Ectodermal cell (in vitro differentiated cells): ENCODE results near the gene CSPG5.
A peak's percentile ranks its signal among the peaks of the same experiment; 100 is the strongest.

Experiments
- H3K27ac ChIP-seq: 2 replicates; pipeline ENCODE4 v1.7.0; 2013; ENCODE audit warnings: mild to moderate bottlenecking, low read depth, low read length; ENCODE audit not compliant: insufficient read depth, poor library complexity, severe bottlenecking
- H3K27me3 ChIP-seq: 2 replicates; pipeline ENCODE4 v1.7.0; 2013; ENCODE audit warnings: mild to moderate bottlenecking, low read length; ENCODE audit not compliant: insufficient read depth, control insufficient read depth, poor library complexity, severe bottlenecking
- H3K36me3 ChIP-seq: one replicate; pipeline ENCODE4 v1.7.0; 2013; ENCODE audit warnings: low read length; ENCODE audit not compliant: control insufficient read depth, insufficient read depth
- H3K4me1 ChIP-seq: one replicate; pipeline ENCODE4 v1.7.0; 2013; ENCODE audit warnings: low read length; ENCODE audit not compliant: control insufficient read depth, insufficient read depth
- H3K4me3 ChIP-seq: 2 replicates; pipeline ENCODE4 v1.7.0; 2013; ENCODE audit warnings: low read depth, low read length, control low read depth; ENCODE audit not compliant: insufficient read depth
- H3K9me3 ChIP-seq: 2 replicates; pipeline ENCODE4 v1.7.0; 2013; ENCODE audit warnings: mild to moderate bottlenecking, low read length, moderate library complexity; ENCODE audit not compliant: control insufficient read depth
- WGBS, 2 experiments: methylation state at CpG; one replicate each; pipeline ENCODE4 v1.1.7; 2013; ENCODE audit warnings: missing lambda C conversion rate in 2 of 2; 5-methylcytosine and 5-hydroxymethylcytosine counted together

CSPG5 gene

GRCh38 chr3:47523310-47524073 is 55.2 kb downstream of the CSPG5 start:
- Histone ChIP-seq H3K4me1 (no peaks in the 10 kb centered on the region), H3K27ac (no peak overlapping the region), H3K4me3 (no peak overlapping the region), H3K36me3 (no peaks in the 10 kb centered on the region), H3K9me3 (no peaks in the 10 kb centered on the region), H3K27me3 (peaks cover 8% of the 10 kb centered on the region)
- 75% methylated on average over 4 of the region's 4 CpGs for WGBS, 2 experiments

- Histone ChIP-seq H3K4me1 (no peaks in the 10 kb centered on the region), H3K27ac (no peak overlapping the region), H3K36me3 (no peaks in the 10 kb centered on the region), H3K27me3 (peaks cover 8% of the 10 kb centered on the region), H3K9me3 (no peaks in the 10 kb centered on the region), H3K4me3 (no peak overlapping the region)
- 52 to 54% methylated on average over 15 of the region's 15 CpGs for WGBS, 2 experiments
These were observed 56.3 kb downstream of the CSPG5 start for GRCh38 chr3:47522082-47522987.

- no peak overlapping the region for H3K27ac ChIP-seq
- H3K27me3 ChIP-seq = peaks cover 8% of the 10 kb centered on the region
- H3K9me3 ChIP-seq = no peaks in the 10 kb centered on the region
- no peak overlapping the region for H3K4me3 ChIP-seq
- no peaks in the 10 kb centered on the region for H3K4me1 ChIP-seq
- H3K36me3 ChIP-seq = no peaks in the 10 kb centered on the region
These were observed 57.9 kb downstream of the CSPG5 start for GRCh38 chr3:47520756-47521155.

GRCh38 chr3:47517937-47518336 is 60.7 kb downstream of the CSPG5 start:
- WGBS, 2 experiments = 94 to 98% methylated on average over 2 of the region's 2 CpGs
- Histone ChIP-seq H3K36me3 (no peaks in the 10 kb centered on the region), H3K4me3 (no peak overlapping the region), H3K27me3 (peaks cover 7% of the 10 kb centered on the region), H3K27ac (no peak overlapping the region), H3K9me3 (no peaks in the 10 kb centered on the region), H3K4me1 (no peaks in the 10 kb centered on the region)

GRCh38 chr3:47515864-47516319 is 62.8 kb downstream of the CSPG5 start:
- Histone ChIP-seq H3K27ac (no peak overlapping the region), H3K4me3 (no peak overlapping the region), H3K9me3 (no peaks in the 10 kb centered on the region), H3K36me3 (peaks cover 3% of the 10 kb centered on the region), H3K27me3 (no peaks in the 10 kb centered on the region), H3K4me1 (no peaks in the 10 kb centered on the region)
- 75 to 79% methylated on average over 5 of the region's 5 CpGs for WGBS, 2 experiments

GRCh38 chr3:47515100-47515499 is 63.6 kb downstream of the CSPG5 start:
- H3K27me3 ChIP-seq = no peaks in the 10 kb centered on the region
- WGBS, 2 experiments = 94 to 96% methylated on average over 5 of the region's 5 CpGs
- H3K4me3 ChIP-seq = no peak overlapping the region
- H3K27ac ChIP-seq = no peak overlapping the region
- H3K36me3 ChIP-seq = peaks cover 10% of the 10 kb centered on the region
- no peaks in the 10 kb centered on the region for H3K4me1 ChIP-seq
- no peaks in the 10 kb centered on the region for H3K9me3 ChIP-seq

DNA sequence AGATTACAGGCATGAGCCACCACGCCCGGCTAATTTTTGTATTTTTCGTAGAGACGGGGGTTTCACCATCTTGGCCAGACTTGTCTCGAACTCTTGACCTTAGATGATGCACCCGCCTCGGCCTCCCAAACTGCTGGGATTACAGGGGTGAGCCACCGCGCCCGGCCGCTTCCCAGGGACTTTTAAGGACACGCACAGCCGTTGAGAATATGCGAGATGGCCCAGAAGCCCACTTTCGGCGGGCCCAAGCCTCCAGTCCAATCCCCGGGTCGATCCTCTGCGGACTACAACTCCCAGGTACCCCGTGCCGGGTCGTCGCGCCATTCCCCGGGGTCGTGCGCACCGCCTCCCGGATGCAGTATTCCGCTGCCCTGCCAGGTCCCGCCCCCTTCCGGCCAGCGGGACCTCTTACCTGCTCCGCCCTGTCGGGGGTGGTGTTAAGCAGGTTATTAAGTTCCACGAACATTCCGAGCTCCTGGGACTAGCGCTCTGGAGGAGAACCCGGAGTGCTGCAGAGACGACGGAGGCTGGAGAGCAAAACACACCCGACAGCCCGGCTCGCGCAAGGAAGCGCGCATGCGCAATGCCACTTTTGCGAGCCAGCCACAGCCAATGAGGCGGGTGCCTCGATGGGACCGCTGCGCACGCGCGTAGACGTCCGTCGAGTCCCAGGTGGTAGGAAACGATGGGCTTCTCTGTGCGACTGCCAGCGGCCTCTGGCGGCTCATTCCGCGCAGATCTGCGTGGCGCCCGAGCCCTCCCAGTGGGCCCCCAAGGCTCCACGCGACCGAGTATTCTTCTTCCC is 65.3 kb downstream of the CSPG5 start, which contains the start of gene ELP6:
TSS of gene ELP6 (minus strand) at position 588 of the 805 bp plus-strand sequence. CDS start at position 466, 122 bp downstream.
- 0% methylated on average over 71 of the region's 71 CpGs for WGBS, 2 experiments
- H3K27me3 ChIP-seq = no peaks in the 10 kb centered on the region
- no peaks in the 10 kb centered on the region for H3K4me1 ChIP-seq
- peak within 1 kb of the TSS; percentile 28 for H3K27ac ChIP-seq
- no peaks in the 10 kb centered on the region for H3K9me3 ChIP-seq
- H3K36me3 ChIP-seq = peaks cover 13% of the 10 kb centered on the region
- peak within 1 kb of the TSS; percentile 53 for H3K4me3 ChIP-seq

DNA sequence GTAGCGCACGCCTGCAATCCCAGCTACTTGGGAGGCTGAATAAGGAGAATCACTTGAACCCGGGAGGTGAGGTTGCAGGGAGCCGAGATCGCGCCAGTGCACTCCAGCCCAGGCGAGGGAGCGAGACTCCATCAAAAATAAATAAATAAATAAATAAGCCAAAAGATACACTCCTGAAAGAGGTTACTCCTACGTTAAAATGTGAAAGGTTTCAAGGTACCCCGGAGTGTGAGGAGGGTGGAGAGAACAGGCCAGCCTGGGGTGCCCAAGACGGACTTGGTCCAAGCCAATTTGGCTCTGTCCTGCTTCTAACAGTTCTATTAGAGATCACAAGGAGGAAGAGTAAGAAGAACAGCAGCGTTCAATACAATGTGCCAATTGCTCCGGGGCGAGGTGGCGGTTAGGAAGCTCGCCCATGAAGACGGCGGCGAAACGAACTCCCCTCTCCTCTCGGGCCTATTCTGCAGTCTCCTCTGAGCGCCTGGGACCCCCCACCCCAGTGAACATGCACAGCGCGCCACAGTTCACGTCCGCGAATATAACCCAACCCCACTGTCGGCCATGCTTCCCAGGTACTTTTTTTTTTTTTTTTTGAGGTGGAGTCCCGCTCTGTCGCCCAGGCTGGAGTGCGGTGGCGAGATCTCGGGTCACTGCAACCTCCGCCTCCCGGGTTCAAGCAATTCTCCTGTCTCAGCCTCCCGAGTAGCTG is 66.1 kb downstream of the CSPG5 start:
- no peak overlapping the region for H3K27ac ChIP-seq
- 18 to 21% methylated on average over 34 to 36 of the region's 36 CpGs for WGBS, 2 experiments
- H3K36me3 ChIP-seq = peaks cover 13% of the 10 kb centered on the region

More for the DNA sequence above, 66.1 kb downstream of the CSPG5 start:
- no peaks in the 10 kb centered on the region for H3K9me3 ChIP-seq
- no peaks in the 10 kb centered on the region for H3K27me3 ChIP-seq
- no peaks in the 10 kb centered on the region for H3K4me1 ChIP-seq
- H3K4me3 ChIP-seq = peak overlapping the region; percentile 53
